Activated T-helper 17 cell treated with anti-CD3 and anti-CD28 coated beads, Interleukin-2, amount 50 U/mL, for 72 hours (primary cell): ENCODE measurements around the gene NCBP2L. TPM values are rescaled to one million over a fixed set of nuclear protein-coding genes. Genes with fewer than 3 reads are reported as not detected.

Source experiments
- total RNA-seq, 2 donors: library from RNA; stranded (reverse); gene quantifications; one replicate each; pipeline ENCODE4 v1.2.3, GENCODE V29; 2022

Gene NCBP2L
- total RNA-seq, 2 donors from 2014 or later: not detected

Other genes with a start within 250 kb of the NCBP2L start
- gene PRPS1, start 149.2 kb upstream of the NCBP2L start, total RNA-seq: 100 to 1,000 TPM in 1 of 2 donors, 10 to 100 TPM in 1; 58.6 to 107 TPM
- 100 to 1,000 TPM in 1 of 2 donors, 10 to 100 TPM in 1; 49.9 to 199 TPM for gene TSC22D3, start 1.9 kb upstream of the NCBP2L start, total RNA-seq
- 1 to 10 TPM; 4.2 to 7.1 TPM for gene MID2, start 48.1 kb downstream of the NCBP2L start, total RNA-seq
- gene TEX13B, start 204.6 kb downstream of the NCBP2L start, total RNA-seq: not detected